Neural cell (in vitro differentiated cells): Measurements from ENCODE around the gene DPEP2NB. TPM values are rescaled to one million over a fixed set of nuclear protein-coding genes. Genes with fewer than 3 reads are reported as not detected.
"Not testable (repeated sequence)": the region's sequence is repeated elsewhere in the genome, so short reads cannot be mapped to it uniquely, and the experiment has no call there.

Experiments used
- H2AFZ ChIP-seq: fragments of 200-600, 300-800 bp; sonication (generic), shearing (Covaris generic); 2 replicates; pipeline ENCODE4 v1.6.0; 2014; ENCODE audit warnings: low read depth, mild to moderate bottlenecking, antibody characterized with exemption, low read length, moderate library complexity
- H3F3A ChIP-seq: fragments of 200-600 bp; shearing (Covaris generic); 2 replicates; pipeline ENCODE4 v1.6.1; 2016; ENCODE audit warnings: mild to moderate bottlenecking, moderate library complexity, mixed read lengths, antibody characterized with exemption, low read length; ENCODE audit not compliant: insufficient read depth, poor library complexity, severe bottlenecking
- H3K27ac ChIP-seq: fragments of 200-600, 300-800 bp; sonication (generic), shearing (Covaris generic); 2 replicates; pipeline ENCODE4 v1.5.1; 2014; ENCODE audit warnings: mild to moderate bottlenecking, low read length, moderate library complexity
- H3K27me3 ChIP-seq: fragments of 300-800, 200-600 bp; sonication (generic), shearing (Covaris generic); 2 replicates; pipeline ENCODE4 v1.6.0; 2014; ENCODE audit warnings: mild to moderate bottlenecking, low read depth, low read length, moderate library complexity; ENCODE audit not compliant: insufficient read depth
- H3K36me3 ChIP-seq: fragments of 300-800, 200-600 bp; sonication (generic), shearing (Covaris generic); 2 replicates; pipeline ENCODE4 v1.5.1; 2014; ENCODE audit warnings: mild to moderate bottlenecking, antibody characterized with exemption, low read length, moderate library complexity; ENCODE audit not compliant: insufficient read depth
- H3K4me2 ChIP-seq: fragments of 300-800, 200-600 bp; sonication (generic), shearing (Covaris generic); 2 replicates; pipeline ENCODE4 v1.6.0; 2014; ENCODE audit warnings: mild to moderate bottlenecking, low read length
- H3K4me3 ChIP-seq: fragments of 300-800, 200-600 bp; sonication (generic), shearing (Covaris generic); 2 replicates; pipeline ENCODE4 v1.5.1; 2014; ENCODE audit warnings: mild to moderate bottlenecking, low read length, moderate library complexity
- H3K79me2 ChIP-seq: fragments of 200-600 bp; shearing (Covaris generic); replicated peaks from 2 replicates; pipeline ENCODE4 v1.6.0; 2014; ENCODE audit warnings: mild to moderate bottlenecking, low read length, moderate library complexity; ENCODE audit not compliant: insufficient read depth
- H3K9ac ChIP-seq: fragments of 300-800, 200-600 bp; sonication (generic), shearing (Covaris generic); 2 replicates; pipeline ENCODE4 v1.6.1; 2016; ENCODE audit warnings: mild to moderate bottlenecking, low read length, mixed read lengths
- H3K9me2 ChIP-seq: fragments of 200-600 bp; shearing (Covaris generic); 2 replicates; pipeline ENCODE4 v1.6.1; 2016; ENCODE audit warnings: mild to moderate bottlenecking, low read length, mixed read lengths; ENCODE audit not compliant: insufficient read depth
- H3K9me3 ChIP-seq: fragments of 200-600, 300-800 bp; sonication (generic), shearing (Covaris generic); 2 replicates; pipeline ENCODE4 v1.6.1; 2016; ENCODE audit warnings: mild to moderate bottlenecking, mixed run types, low read length, moderate library complexity, mixed read lengths
- H4K20me1 ChIP-seq: fragments of 200-600 bp; shearing (Covaris generic); 2 replicates; pipeline ENCODE4 v1.6.1; 2016; ENCODE audit warnings: mild to moderate bottlenecking, mixed run types; ENCODE audit not compliant: insufficient read depth
- EP300 ChIP-seq: fragments of 450-650 bp; conservative IDR thresholded peaks from 2 replicates; pipeline ENCODE4 v1.6.1; 2014; ENCODE audit warnings: antibody characterized with exemption, mild to moderate bottlenecking, moderate library complexity; ENCODE audit not compliant: poor library complexity, severe bottlenecking
- EZH2 ChIP-seq: fragments of 200-600, 300-800 bp; shearing (Covaris generic), sonication (generic); IDR thresholded peaks from 2 replicates; pipeline ENCODE4 v1.6.1; 2014; ENCODE audit warnings: antibody characterized with exemption, low read length, borderline replicate concordance, mild to moderate bottlenecking; ENCODE audit not compliant: insufficient read depth, poor library complexity, severe bottlenecking
- MXI1 ChIP-seq: fragments of 450-650 bp; conservative IDR thresholded peaks from 2 replicates; pipeline ENCODE4 v1.6.1; 2014; ENCODE audit warnings: antibody characterized with exemption, mild to moderate bottlenecking; ENCODE audit not compliant: poor library complexity, severe bottlenecking
- POLR2AphosphoS5 ChIP-seq: IDR thresholded peaks from 2 replicates; pipeline ENCODE4 v1.6.1; 2012
- RAD21 ChIP-seq: fragments of 450-650 bp; conservative IDR thresholded peaks from 2 replicates; pipeline ENCODE4 v1.6.1; 2014; ENCODE audit warnings: antibody characterized with exemption, mild to moderate bottlenecking, moderate library complexity
- SMC3 ChIP-seq: fragments of 450-650 bp; conservative IDR thresholded peaks from 2 replicates; pipeline ENCODE4 v1.6.1; 2014; ENCODE audit warnings: antibody characterized with exemption, mild to moderate bottlenecking, moderate library complexity; ENCODE audit not compliant: poor library complexity
- TAF1 ChIP-seq: IDR thresholded peaks from 2 replicates; pipeline ENCODE4 v1.6.1; 2012; ENCODE audit warnings: low read depth
- polyA plus RNA-seq: library from polyadenylated mRNA; depleted of rRNA; stranded (reverse); fragments of >200 nt; gene quantifications from 2 replicates; pipeline ENCODE4 v1.2.3, GENCODE V29; 2014
- TF ChIP-seq, protein P1 (sequence below): fragments of 450-650 bp; IDR thresholded peaks from 2 replicates; pipeline ENCODE4 v1.5.1; 2014; ENCODE audit warnings: antibody characterized with exemption, mild to moderate bottlenecking, moderate library complexity; ENCODE audit not compliant: poor library complexity, severe bottlenecking
- TF ChIP-seq, protein P2 (sequence below): IDR thresholded peaks from 2 replicates; pipeline ENCODE4 v1.6.1; 2012; ENCODE audit warnings: borderline replicate concordance

The DPEP2NB gene
- polyA plus RNA-seq, 1 donor from 2014 or later, result not detected

DNA sequence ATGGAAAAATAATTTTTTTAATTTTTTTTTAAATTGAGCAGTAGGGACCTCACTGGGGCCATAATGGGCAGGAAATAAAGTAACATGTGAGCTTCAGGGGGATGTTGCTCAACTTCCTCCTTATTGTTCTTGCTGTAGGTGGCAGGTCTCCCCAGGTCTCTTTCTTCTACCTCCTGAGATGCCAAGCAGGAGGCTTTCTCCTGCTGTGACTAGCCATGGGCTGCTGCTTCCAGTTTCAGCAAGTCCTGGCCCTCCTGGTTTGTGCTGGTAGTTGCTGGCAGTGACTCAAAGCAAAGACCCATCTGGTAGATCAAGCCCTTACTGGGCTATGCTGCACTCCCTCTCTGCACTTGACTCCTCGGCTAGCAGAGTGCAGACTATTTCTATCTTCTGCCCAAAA, 2.3 kb downstream of the DPEP2NB start:
- no peaks in the 10 kb centered on the region for H3K27me3 ChIP-seq
- H3K27ac ChIP-seq, result no peak overlapping the region
- no peaks in the 10 kb centered on the region for H3F3A ChIP-seq
- no peak overlapping the region for H3K4me3 ChIP-seq
- H3K9me2 ChIP-seq, result no peaks in the 10 kb centered on the region
- H3K9me3 ChIP-seq, result no peaks in the 10 kb centered on the region
- H4K20me1 ChIP-seq, result no peaks in the 10 kb centered on the region
- H3K79me2 ChIP-seq, result no peaks in the 10 kb centered on the region
- no peak overlapping the region for H2AFZ ChIP-seq
- no peaks in the 10 kb centered on the region for H3K36me3 ChIP-seq
- TF ChIP-seq SMC3 (no peak), RAD21 (no peak), EP300 (no peak), MXI1 (no peak), POLR2AphosphoS5 (no peak), EZH2 (no peak), TAF1 (no peak)
- TF ChIP-seq, protein P1, sequence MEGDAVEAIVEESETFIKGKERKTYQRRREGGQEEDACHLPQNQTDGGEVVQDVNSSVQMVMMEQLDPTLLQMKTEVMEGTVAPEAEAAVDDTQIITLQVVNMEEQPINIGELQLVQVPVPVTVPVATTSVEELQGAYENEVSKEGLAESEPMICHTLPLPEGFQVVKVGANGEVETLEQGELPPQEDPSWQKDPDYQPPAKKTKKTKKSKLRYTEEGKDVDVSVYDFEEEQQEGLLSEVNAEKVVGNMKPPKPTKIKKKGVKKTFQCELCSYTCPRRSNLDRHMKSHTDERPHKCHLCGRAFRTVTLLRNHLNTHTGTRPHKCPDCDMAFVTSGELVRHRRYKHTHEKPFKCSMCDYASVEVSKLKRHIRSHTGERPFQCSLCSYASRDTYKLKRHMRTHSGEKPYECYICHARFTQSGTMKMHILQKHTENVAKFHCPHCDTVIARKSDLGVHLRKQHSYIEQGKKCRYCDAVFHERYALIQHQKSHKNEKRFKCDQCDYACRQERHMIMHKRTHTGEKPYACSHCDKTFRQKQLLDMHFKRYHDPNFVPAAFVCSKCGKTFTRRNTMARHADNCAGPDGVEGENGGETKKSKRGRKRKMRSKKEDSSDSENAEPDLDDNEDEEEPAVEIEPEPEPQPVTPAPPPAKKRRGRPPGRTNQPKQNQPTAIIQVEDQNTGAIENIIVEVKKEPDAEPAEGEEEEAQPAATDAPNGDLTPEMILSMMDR, result no peak
- TF ChIP-seq, protein P2, sequence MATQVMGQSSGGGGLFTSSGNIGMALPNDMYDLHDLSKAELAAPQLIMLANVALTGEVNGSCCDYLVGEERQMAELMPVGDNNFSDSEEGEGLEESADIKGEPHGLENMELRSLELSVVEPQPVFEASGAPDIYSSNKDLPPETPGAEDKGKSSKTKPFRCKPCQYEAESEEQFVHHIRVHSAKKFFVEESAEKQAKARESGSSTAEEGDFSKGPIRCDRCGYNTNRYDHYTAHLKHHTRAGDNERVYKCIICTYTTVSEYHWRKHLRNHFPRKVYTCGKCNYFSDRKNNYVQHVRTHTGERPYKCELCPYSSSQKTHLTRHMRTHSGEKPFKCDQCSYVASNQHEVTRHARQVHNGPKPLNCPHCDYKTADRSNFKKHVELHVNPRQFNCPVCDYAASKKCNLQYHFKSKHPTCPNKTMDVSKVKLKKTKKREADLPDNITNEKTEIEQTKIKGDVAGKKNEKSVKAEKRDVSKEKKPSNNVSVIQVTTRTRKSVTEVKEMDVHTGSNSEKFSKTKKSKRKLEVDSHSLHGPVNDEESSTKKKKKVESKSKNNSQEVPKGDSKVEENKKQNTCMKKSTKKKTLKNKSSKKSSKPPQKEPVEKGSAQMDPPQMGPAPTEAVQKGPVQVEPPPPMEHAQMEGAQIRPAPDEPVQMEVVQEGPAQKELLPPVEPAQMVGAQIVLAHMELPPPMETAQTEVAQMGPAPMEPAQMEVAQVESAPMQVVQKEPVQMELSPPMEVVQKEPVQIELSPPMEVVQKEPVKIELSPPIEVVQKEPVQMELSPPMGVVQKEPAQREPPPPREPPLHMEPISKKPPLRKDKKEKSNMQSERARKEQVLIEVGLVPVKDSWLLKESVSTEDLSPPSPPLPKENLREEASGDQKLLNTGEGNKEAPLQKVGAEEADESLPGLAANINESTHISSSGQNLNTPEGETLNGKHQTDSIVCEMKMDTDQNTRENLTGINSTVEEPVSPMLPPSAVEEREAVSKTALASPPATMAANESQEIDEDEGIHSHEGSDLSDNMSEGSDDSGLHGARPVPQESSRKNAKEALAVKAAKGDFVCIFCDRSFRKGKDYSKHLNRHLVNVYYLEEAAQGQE, result no peak
- H3K4me2 ChIP-seq, result no peak overlapping the region
- H3K9ac ChIP-seq, result no peak overlapping the region

DNA sequence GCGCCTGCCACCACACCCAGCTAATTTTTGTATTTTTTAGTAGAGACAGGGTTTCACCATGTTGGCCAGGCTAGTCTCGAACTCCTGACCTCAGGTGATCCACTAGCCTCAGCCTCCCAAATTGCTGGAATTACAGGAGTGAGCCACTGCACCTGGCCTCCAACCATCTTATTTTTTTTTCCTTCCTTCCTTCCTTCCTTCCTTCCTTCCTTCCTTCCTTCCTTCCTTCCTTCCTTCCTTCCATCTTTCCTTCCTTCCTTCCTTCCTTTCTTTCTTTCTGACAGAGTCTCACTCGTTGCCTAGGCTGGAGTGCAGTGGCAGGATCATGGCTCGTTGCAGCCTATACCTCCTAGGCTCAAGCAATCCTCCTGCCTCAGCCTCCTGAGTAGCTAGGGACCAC, 5.8 kb downstream of the DPEP2NB start:
- not testable (repeated sequence) for H3K36me3 ChIP-seq, H3K4me2 ChIP-seq, H3K4me3 ChIP-seq, H3K9me3 ChIP-seq, H3K9me2 ChIP-seq, H4K20me1 ChIP-seq, H3K27me3 ChIP-seq, H2AFZ ChIP-seq, H3K27ac ChIP-seq, H3F3A ChIP-seq, H3K79me2 ChIP-seq, H3K9ac ChIP-seq

DNA sequence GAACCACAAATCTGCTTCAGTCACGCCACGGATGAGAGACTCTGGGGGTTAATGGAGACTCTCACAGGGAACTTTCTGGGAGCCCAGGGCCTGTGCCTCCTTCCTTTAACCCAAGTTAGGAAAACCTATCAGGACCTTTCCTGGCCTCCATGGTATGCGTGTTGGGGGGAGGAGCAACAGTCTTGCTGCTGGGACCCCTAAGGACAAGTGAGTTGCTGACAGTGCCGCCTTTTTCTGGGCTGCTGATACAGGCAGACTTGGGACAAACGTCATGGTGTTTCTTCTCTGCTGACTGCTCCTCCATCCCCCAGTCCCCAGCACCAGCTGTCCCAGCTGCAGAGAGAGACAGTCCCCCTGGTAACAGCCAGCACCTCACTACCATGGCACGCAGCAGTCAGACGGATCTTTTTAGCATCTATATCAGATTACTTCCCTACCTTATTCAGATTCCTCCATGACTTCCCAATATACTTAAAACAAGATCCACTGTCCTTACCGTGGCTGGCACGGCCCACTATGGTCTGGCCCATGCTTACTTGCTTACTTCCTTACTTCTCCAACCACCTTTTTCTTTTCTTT, 6.5 kb downstream of the DPEP2NB start:
- H3F3A ChIP-seq, result no peaks in the 10 kb centered on the region
- H3K4me2 ChIP-seq, result no peak overlapping the region
- H3K79me2 ChIP-seq, result no peaks in the 10 kb centered on the region
- TF ChIP-seq MXI1 (no peak), EZH2 (no peak), POLR2AphosphoS5 (no peak), RAD21 (no peak), EP300 (no peak), SMC3 (no peak), TAF1 (no peak)
- TF ChIP-seq, protein P1, result no peak
- TF ChIP-seq, protein P2, result no peak
- H3K9ac ChIP-seq, result no peak overlapping the region
- no peak overlapping the region for H2AFZ ChIP-seq
- H4K20me1 ChIP-seq, result no peaks in the 10 kb centered on the region
- H3K4me3 ChIP-seq, result no peak overlapping the region
- H3K9me2 ChIP-seq, result no peaks in the 10 kb centered on the region
- H3K27me3 ChIP-seq, result no peaks in the 10 kb centered on the region
- H3K27ac ChIP-seq, result no peak overlapping the region
- no peaks in the 10 kb centered on the region for H3K36me3 ChIP-seq
- H3K9me3 ChIP-seq, result no peaks in the 10 kb centered on the region
